Dermis microvascular lymphatic vessel endothelial cell (primary cell): ENCODE measurements around the gene ZNF76. TPM values are rescaled to one million over a fixed set of nuclear protein-coding genes. Genes with fewer than 3 reads are reported as not detected.
"Not testable (repeated sequence)": the region's sequence is repeated elsewhere in the genome, so short reads cannot be mapped to it uniquely, and the experiment has no call there.

Experiments
- DNase-seq, 2 donors: peaks; one replicate each; pipeline versions ENCODE4 v3.0.0 to v3.0.0-alpha.2; 2010; ENCODE audit warnings: low read depth in 2 of 2
- total RNA-seq: library from RNA; depleted of rRNA; stranded (reverse); fragments of >200 nt; gene quantifications from 2 replicates; pipeline ENCODE4 v1.2.1, GENCODE V29; 2014

Gene ZNF76
- total RNA-seq, 1 donor from 2014 or later = 15.7 TPM

DNA sequence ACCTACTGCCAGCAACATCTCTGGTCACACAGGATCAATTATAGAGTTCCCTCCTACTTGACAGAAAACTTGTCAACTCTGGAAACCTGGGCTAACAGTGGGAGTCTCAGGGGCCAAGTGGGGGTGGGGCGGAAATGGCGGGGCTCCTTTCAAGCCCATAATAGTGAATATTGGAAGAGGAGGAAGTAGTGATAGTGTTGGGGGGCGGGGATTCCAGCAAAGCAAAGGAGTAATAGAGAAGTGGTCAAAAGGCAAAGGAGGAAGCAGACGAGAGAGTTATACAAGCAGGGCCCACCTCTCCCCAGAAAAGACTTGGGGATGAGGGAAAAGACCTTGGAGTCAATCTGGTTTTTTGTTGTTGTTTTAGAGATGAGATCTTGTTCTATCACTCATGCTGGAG, 40.1 kb downstream of the ZNF76 start:
- no peak for DNase-seq

DNA sequence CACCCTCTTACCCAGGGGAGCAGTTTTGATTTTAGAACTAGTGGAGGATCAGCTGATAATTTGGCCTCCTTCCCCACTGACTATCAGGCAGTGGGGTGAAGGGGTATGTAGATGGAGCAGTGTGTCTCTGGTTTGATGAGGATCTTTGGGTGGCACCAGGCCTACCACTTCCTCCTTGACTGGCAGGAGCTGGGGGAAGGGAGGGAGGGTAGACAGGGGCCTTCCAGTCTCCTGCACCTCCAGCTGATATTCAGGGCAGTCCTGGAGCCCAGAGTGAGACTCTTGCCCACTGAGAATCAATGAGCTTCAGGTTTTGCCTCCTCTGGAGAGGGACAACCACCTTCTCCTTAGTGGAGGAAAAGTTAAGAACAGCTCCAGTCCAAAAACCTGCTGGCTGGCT, 41.3 kb downstream of the ZNF76 start:
- no peak for DNase-seq

DNA sequence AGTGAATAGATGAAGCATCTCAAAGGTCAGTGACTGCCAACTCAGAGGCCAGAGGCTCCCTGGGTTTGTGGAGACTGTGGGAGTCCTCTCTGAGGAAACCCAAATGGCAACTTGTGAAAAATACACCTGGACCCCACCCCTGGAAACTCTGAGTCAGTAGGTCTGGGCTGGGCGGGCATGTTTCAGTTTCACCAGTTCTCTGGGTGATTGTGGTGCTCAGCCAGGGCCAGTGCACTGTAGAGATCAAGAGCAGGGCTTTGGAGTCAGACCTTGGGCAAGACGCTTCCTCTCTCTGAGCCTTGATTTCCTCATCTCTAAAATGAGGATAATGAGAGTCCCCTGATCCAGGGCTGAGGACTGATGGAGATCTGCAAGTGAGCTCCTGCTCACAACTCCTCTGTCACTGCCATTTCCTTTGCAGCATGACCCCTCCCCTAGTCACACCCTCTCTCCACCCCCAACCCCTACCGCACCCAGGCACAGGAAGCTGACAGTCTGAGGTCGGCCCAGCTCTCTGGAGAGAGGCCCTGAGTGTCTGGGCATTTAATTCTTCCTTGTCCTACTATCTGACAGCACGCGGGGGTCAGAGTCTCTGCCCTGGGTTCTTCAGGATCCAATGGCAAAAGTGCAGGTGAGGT, 43.2 kb downstream of the ZNF76 start:
- peak in 1 of 2 donors; percentile 14 for DNase-seq

DNA sequence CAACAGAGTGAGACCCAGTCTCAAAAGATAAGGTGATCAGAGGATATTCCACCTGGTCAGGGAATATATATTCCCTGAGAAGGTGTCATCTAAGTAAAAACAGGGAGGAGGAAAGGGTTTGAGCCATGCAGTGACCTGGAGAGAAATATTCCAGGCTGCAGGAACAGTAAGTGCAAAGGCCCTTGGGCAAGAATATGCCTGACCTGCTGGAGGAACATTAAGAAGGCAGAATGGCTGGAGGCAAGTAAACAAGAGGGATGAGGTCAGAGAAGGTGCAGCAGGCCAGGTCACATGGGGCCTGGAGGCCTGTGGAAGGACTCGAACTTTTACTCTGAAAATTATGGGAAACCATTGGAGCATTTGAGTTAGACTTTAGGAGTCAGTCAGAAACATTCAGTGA, 44.8 kb downstream of the ZNF76 start:
- DNase-seq = no peak

DNA sequence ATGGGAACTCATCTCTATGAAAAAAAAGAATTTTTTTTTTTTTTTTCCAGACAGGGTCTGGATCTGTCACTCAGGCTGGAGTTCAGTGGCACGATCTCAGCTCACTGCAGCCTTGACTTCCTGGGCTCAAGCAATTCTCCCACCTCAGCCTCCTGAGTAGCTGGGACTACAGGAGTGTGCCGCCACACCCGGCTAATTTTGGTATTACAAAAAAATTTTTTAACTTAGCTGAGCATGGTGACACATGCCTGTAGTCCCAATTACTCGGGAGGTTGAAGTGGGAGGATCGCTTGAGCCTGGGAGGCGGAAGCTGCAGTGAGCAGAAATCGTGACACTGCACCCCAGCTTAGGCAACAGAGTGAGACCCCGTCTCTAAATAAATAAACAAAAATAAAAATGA, 45.6 kb downstream of the ZNF76 start:
- no peak for DNase-seq

DNA sequence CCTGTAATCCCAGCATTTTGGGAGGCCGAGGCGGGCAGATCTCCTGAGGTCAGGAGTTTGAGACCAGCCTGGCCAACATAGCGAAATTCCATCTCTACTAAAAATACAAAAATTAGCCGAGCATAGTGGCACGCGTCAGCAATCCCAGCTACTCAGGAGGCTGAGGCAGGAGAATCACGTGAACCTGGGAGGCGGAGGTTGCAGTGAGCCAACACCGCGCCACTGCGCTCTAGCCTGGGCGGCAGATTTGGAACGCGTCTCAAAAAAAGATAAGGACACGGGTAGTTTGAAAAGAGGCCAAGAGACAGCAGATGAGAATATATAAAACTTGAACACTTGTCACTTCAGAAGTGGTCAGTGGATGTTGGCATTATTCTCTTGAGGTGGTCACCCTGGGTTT, 47.6 kb downstream of the ZNF76 start:
- DNase-seq = not testable (repeated sequence)

DNA sequence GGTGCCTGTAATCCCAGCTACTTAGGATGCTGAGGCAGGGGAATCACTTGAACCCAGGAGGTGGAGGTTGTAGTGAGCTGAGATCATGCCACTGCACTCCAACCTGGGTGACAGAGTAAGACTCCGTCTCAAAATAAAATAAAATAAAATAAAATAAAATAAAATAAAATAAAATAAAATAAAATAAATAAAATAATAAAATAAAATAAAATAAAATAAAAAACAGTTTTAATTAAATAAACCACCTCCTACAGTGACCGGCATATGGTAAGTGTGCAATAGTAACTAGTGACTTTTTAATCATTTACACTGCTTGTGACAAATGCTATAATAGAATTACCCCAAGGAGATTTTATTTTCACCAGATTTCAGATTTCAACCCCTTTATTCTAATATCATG, 49.0 kb downstream of the ZNF76 start:
- DNase-seq = not testable (repeated sequence)

DNA sequence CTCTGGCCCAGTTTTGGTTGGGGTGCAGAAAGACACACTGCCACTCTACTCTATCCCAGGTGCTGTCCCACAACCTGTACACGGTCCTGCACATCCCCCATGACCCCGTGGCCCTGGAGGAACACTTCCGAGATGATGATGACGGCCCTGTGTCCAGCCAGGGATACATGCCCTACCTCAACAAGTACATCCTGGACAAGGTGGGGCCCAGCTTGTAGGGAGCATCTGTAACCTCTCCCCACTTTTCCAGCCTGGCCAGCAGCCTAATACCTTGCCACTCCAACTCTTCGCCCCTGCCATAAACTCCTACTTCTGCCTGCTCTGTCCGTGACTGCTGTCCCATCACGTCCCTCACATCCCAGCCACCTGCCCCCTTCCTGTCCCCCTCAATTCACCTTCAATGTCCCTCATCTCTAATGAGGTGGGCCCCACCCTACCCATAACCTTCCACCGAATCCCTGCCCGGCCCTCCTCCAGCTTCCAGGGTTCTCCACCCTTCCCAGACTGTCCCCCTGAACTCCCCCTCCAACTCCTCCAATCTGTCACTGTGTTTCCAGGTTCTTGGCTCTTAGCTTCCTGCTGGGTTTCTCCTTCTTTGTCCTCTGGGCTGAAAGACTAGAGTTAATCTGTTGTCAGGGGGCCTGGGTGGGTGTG, 50.2 kb downstream of the ZNF76 start:
- DNase-seq = no peak

DNA sequence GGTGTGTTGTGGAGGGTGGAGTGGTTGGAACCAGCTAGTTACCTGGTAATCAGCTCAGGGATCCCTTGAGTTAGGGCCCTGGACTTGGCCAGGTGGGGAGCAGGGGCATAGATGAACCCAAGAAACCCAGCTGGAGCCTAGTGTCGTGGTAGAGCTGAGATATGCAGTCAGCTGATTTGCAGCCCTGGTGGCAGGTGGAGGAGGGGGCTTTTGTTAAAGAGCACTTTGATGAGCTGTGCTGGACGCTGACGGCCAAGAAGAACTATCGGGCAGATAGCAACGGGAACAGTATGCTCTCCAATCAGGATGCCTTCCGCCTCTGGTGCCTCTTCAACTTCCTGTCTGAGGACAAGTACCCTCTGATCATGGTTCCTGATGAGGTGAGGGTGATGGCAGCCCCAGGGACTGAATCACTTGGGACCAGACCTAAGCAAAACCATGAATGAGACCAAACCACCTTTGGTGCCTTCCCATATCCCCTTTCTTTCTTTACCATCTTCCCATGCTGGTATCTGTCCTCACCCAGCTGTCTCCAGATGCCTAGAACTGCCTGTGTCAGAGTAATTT, 50.8 kb downstream of the ZNF76 start:
- no peak for DNase-seq

DNA sequence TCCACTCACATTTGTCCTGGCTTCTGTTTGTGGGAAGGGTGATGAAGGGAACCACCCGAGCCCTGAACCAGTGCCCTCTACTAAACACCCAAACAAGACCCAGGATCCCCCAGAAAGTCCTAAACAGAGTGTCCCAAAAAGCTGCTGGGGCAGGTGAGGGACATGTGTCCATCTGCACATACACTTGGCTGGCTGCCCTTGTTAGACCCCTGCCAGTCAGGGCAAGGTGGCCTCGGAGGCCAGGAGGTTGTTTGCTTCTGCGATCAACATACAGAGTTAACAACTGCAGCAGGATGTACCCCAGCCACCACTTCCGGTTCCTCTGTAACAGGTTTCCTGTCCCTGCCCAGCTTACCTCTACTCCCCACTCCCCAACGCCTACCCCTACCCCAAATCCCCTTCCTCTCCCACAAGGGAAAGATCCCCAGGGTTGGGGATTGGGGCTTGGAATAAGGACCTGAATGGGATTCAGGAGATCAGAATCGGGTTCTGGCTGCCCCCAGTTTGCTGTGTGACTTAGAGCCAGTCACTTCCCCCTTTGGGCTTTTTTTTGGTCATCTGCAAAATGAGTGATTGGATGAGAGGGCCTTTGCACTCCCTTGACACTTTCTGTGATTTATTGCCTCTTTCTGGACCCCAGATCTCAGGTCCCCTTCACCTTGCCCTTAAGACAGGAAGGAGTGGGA, 52.0 kb downstream of the ZNF76 start:
- DNase-seq = no peak

DNA sequence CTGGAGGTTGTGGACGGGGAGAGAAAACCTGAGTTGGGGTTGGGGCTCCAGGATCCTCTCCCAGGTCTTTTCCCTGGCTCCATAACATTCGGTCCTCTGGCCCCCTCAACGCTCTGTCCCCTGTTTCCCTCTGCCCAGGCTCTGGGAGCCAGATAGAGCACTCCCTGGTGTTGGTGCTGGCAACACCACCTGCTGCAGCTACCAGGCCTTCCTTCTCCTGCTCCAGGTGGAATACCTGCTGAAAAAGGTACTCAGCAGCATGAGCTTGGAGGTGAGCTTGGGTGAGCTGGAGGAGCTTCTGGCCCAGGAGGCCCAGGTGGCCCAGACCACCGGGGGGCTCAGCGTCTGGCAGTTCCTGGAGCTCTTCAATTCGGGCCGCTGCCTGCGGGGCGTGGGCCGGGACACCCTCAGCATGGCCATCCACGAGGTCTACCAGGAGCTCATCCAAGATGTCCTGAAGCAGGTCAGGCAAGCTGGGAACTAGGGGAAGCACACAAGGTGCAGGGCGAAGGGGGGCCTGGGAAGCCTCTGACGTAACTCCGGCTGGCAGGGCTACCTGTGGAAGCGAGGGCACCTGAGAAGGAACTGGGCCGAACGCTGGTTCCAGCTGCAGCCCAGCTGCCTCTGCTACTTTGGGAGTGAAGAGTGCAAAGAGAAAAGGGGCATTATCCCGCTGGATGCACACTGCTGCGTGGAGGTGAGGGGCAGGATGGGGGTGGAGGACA, 52.7 kb downstream of the ZNF76 start:
- no peak for DNase-seq

DNA sequence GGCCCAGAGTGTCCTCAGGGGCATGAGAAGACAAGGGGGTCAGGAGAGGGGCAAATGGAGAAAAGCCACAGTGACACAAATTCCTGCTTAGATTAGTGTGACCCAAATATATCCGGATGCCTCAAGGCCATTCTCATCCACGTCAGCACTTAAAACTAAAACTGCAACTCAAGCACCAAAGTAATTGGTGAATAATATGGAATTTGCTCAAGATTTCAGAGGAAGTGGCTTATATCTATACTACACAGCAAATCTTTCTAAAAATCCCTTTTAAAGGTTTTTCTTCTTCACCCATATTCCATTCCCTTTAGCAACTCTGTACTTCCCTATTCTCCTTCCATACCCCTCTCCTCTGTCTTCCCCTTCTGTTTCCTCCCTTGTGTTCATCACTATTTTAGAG, 53.3 kb downstream of the ZNF76 start:
- DNase-seq = no peak

DNA sequence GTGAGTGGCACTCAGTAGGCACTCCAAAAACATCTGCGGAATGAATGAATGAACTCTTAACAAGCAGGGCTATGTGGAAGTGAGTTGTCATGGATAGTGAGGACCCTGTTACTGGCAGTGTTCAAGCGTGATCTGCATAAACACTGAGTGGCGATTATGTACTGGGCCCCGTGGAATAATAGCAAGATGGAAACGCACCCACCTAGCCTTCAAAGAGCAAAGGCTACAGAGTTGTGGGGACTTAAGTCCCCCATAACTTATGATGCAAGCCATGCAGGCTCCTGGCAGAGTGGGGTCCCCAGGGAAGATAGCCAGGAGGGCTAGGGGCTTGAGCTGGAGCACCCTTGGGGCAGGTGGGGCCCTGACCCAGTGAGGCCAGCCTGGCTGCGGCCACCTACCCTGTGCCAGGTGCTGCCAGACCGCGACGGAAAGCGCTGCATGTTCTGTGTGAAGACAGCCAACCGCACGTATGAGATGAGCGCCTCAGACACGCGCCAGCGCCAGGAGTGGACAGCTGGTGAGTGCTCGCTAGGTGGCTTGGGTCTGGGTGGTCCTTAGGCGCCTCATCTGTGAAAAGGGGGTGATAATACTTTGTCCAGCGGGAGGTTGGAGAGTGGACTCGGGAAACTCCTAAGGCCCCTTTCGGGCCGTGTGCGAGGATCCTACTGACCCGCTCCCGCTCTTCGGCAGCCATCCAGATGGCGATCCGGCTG, 58.1 kb downstream of the ZNF76 start:
- DNase-seq = peak in 1 of 2 donors; percentile 8

DNA sequence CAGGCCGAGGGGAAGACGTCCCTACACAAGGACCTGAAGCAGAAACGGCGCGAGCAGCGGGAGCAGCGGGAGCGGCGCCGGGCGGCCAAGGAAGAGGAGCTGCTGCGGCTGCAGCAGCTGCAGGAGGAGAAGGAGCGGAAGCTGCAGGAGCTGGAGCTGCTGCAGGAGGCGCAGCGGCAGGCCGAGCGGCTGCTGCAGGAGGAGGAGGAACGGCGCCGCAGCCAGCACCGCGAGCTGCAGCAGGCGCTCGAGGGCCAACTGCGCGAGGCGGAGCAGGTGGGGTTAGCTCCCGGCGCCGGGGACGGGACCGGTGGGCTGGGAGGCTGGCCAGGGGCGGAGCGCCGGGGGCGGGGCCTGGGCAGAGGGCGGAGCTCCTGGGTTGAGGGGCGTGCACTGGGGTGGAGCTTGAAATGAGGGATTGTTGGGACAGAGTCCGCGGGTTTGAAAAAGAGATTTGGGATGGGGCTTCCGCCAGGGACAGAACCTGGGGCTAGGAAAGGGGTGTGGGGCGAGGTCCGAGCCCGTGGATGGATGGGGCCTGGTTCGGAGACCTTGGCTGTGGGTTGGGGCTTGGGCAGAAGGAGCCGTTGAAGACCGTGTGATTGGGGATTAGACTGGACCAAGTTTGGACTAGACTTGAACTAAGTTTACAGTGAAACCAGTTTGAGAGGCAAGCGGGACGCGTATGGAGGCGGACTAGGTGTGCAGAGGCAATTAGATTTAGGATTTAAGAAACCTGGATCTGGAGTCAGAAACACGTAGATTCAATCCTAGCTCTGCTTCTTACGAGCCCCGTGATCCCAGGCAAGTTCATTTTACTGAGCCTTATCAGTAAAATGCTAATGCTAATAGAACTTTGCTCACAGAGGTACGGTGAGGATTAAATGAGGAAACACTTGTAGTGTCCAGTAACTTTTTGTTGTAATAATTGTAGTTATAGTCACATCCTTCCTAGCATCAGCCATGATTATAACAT, 58.9 kb downstream of the ZNF76 start:
- peak; percentile 39 to 87 for DNase-seq

DNA sequence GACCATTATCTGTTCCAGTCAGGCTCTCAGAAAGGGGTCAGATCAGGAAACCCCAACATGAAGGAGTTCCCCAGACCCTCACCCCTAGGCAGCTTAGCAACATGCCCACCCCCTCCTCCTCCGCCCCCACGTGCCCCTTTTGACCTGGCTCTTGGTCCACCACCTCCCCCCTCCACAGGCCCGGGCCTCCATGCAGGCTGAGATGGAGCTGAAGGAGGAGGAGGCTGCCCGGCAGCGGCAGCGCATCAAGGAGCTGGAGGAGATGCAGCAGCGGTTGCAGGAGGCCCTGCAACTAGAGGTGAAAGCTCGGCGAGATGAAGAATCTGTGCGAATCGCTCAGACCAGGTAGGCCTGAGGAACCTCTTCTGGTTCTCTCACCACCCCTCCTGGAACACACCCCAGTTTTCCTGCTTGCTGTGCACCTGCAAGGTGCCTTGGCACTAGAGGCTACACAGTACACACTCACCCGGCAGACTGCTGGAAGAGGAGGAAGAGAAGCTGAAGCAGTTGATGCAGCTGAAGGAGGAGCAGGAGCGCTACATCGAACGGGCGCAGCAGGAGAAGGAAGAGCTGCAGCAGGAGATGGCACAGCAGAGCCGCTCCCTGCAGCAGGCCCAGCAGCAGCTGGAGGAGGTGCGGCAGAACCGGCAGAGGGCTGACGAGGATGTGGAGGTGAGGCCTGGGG, 60.0 kb downstream of the ZNF76 start:
- no peak for DNase-seq

DNA sequence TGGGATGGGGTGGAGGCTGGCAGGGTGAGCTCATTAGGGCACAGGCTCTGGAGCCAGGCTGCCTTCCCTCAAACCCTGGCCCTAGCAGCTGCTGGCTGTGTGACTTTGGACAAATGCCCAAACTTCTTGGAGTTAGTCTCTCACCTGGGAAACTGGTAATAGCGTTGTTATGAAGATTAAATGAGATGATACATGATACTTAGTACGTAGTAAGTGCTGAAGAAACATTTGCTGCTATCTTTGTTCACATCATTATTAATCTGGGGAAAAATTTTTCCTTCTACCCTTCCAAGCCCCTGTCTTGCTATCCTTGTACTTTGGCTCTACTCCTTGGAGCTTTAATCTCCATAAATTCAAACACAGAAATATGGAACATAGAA, 60.5 kb downstream of the ZNF76 start:
- DNase-seq = no peak

DNA sequence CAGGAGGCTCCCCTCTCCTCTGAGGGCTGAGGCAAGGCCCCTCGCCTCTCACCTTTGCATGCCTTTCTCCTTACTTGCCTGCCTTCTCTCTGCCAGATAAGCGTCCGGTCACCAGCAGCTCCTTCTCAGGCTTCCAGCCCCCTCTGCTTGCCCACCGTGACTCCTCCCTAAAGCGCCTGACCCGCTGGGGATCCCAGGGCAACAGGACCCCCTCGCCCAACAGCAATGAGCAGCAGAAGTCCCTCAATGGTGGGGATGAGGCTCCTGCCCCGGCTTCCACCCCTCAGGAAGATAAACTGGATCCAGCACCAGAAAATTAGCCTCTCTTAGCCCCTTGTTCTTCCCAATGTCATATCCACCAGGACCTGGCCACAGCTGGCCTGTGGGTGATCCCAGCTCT, 61.6 kb downstream of the ZNF76 start:
- no peak for DNase-seq

DNA sequence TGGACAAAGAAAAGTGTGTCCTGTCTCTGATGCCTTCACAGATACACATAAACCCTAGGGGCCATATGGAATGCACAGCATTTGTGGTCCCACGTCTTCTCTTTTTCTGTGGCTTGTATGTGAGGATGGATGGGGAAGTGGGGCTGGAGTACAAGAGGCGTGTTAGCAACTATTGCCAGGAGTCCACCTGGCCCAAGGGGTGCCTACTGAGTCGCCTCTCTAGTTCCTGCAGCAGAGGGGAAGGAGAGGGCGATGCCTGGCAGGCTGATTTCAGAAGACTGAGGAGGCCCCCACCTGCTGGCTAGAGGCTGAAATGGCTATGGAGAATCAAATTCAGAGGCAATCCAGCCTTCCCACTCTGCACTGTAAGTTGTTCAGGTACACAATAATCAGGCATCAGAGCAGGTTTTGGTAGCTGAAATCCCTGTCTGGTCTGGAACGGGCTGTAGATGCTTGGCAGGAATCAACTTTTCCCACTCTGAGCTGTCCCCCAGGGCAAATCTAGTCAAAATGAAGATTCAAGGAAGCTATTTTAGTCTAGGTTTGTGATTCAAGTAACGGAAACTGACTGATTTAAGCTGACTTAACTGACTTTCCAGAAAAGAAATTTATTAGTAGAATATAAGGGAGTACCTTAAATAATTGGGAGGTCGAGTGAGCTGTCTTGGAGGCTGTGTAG, 68.0 kb downstream of the ZNF76 start:
- DNase-seq = peak; percentile 32 to 64
